HepG2 (cell line): ENCODE results near the gene DYNC2H1.

Experiments
- CAMTA2 ChIP-seq: sonication (generic); formaldehyde crosslinking; IDR thresholded peaks from 2 replicates; pipeline ENCODE4 v1.4.0; 2020; ENCODE audit warnings: mild to moderate bottlenecking, missing genetic modification reagents, borderline replicate concordance
- CREB3 ChIP-seq: sonication (generic); formaldehyde crosslinking; IDR thresholded peaks from 2 replicates; pipeline ENCODE4 v1.5.0; 2020; ENCODE audit warnings: missing genetic modification reagents
- CTCF ChIP-seq: sonication (generic); formaldehyde crosslinking; IDR thresholded peaks from 2 replicates; pipeline ENCODE4 v1.5.0; 2020; ENCODE audit warnings: mild to moderate bottlenecking, missing genetic modification reagents, moderate library complexity
- E2F5 ChIP-seq: sonication (generic); formaldehyde crosslinking; conservative IDR thresholded peaks from 2 replicates; pipeline ENCODE4 v1.4.0; 2020; ENCODE audit warnings: missing genetic modification reagents
- EP300 ChIP-seq, 3 experiments: sonication (generic) in 1 of 3; formaldehyde crosslinking in 1 of 3; IDR thresholded peaks; 2 replicates each; pipeline versions ENCODE4 v1.5.1 to v1.6.1; 2011 to 2020; ENCODE audit warnings: low read depth in 2 of 3, low read length in 2 of 3, borderline replicate concordance in 1 of 3, improper control_type of control experiment in 1 of 3, mild to moderate bottlenecking in 1 of 3, missing genetic modification reagents in 1 of 3, moderate library complexity in 1 of 3
- FOXK2 ChIP-seq: fragments of 450-650 bp; IDR thresholded peaks from 2 replicates; pipeline ENCODE4 v1.6.1; 2016
- GABPA ChIP-seq, 2 experiments: IDR thresholded peaks; 2 replicates each; pipeline ENCODE4 v1.6.1; 2011 to 2016; ENCODE audit warnings: low read depth in 2 of 2, low read length in 1 of 2, missing biosample characterization in 1 of 2, missing genetic modification characterization in 1 of 2
- HINFP ChIP-seq: sonication (generic); formaldehyde crosslinking; IDR thresholded peaks from 2 replicates; pipeline ENCODE4 v1.4.0; 2020; ENCODE audit warnings: low read depth, mild to moderate bottlenecking, missing genetic modification reagents
- HNF1A ChIP-seq, 2 experiments: sonication (generic) in 1 of 2; formaldehyde crosslinking in 1 of 2; IDR thresholded peaks; 2 replicates each; pipeline versions ENCODE4 v1.4.0 to v1.6.1; 2016 to 2020; ENCODE audit warnings: borderline replicate concordance in 1 of 2, low read depth in 1 of 2, mild to moderate bottlenecking in 1 of 2, missing genetic modification reagents in 1 of 2
- HNF4G ChIP-seq, 2 experiments: sonication (generic) in 1 of 2; formaldehyde crosslinking in 1 of 2; IDR thresholded peaks; 2 replicates each; pipeline versions ENCODE4 v1.4.0 to v1.6.1; 2011 to 2020; ENCODE audit warnings: borderline replicate concordance in 2 of 2, low read depth in 2 of 2, mild to moderate bottlenecking in 2 of 2, low read length in 1 of 2, missing genetic modification reagents in 1 of 2, moderate library complexity in 1 of 2
- PAF1 ChIP-seq: IDR thresholded peaks from 2 replicates; pipeline ENCODE4 v1.6.1; 2016; ENCODE audit warnings: missing genetic modification reagents, missing compliant biosample characterization
- POLR2A ChIP-seq, 2 experiments: IDR thresholded peaks; 2 replicates each; pipeline ENCODE4 v1.6.1; 2011; ENCODE audit warnings: low read depth in 2 of 2, low read length in 2 of 2, mild to moderate bottlenecking in 1 of 2, moderate library complexity in 1 of 2; ENCODE audit not compliant: insufficient read depth in 1 of 2
- TGIF2 ChIP-seq: IDR thresholded peaks from 2 replicates; pipeline ENCODE4 v1.6.1; 2016; ENCODE audit warnings: control low read depth, missing compliant biosample characterization
- ZNF326 ChIP-seq: sonication (generic); formaldehyde crosslinking; IDR thresholded peaks from 2 replicates; pipeline ENCODE4 v1.4.0; 2020; ENCODE audit warnings: missing genetic modification reagents, borderline replicate concordance

GRCh38 chr11:103069367-103069766 lies 39.9 kb upstream of the DYNC2H1 start:
- TF ChIP-seq CTCF (no peak), POLR2A (IDR thresholded peaks at IDR 0.05; ENCODE audit: insufficient read depth in 1 of 2, low read depth in 2 of 2, low read length in 2 of 2) (no peak), GABPA (IDR thresholded peaks at IDR 0.05; ENCODE audit: low read depth, low read length) (no peak), GABPA (CRISPR knock-in tag; IDR thresholded peaks at IDR 0.05; ENCODE audit: low read depth) (no peak), TGIF2 (CRISPR knock-in tag) (no peak), HNF4G (IDR thresholded peaks at IDR 0.05; ENCODE audit: borderline replicate concordance, low read depth, low read length) (no peak), HNF4G (CRISPR knock-in tag; IDR thresholded peaks at IDR 0.05; ENCODE audit: borderline replicate concordance, low read depth) (no peak), E2F5 (CRISPR knock-in tag) (no peak), FOXK2 (no peak), HNF1A (IDR thresholded peaks at IDR 0.05; ENCODE audit: low read depth) (no peak), HNF1A (CRISPR knock-in tag; IDR thresholded peaks at IDR 0.05; ENCODE audit: borderline replicate concordance) (no peak), PAF1 (no peak), CAMTA2 (no peak), CREB3 (CRISPR knock-in tag) (no peak), ZNF326 (CRISPR knock-in tag) (no peak), HINFP (CRISPR knock-in tag) (no peak), EP300 (IDR thresholded peaks at IDR 0.05; ENCODE audit: low read depth in 2 of 2, low read length in 2 of 2) (no peak), EP300 (CRISPR knock-in tag; IDR thresholded peaks at IDR 0.05; ENCODE audit: borderline replicate concordance) (no peak)
